ENCODE measurements around the gene PTTG1IP.

PTTG1IP gene

GRCh38 chr21:44907966-44908895 is 34.7 kb upstream of the PTTG1IP start:
- peak overlapping the region; percentile 20 for H3K4me3 ChIP-seq (ENCODE audit: low read depth, low read length)
- DNase-seq (ENCODE audit: low read depth) = peak; percentile 53
- no peak for TF ChIP-seq CTCF (conservative IDR thresholded peaks at IDR 0.05; ENCODE audit: low read depth, low read length)

GRCh38 chr21:44907225-44907965 is 33.9 kb upstream of the PTTG1IP start:
- no peak for DNase-seq (ENCODE audit: low read depth)
- H3K4me3 ChIP-seq (ENCODE audit: low read depth, low read length) = no peak overlapping the region
- peak; percentile 33 for TF ChIP-seq CTCF (conservative IDR thresholded peaks at IDR 0.05; ENCODE audit: low read depth, low read length)

- no peak overlapping the region for H3K4me3 ChIP-seq (ENCODE audit: low read depth, low read length)
- TF ChIP-seq CTCF (conservative IDR thresholded peaks at IDR 0.05; ENCODE audit: low read depth, low read length) = no peak
- no peak for DNase-seq (ENCODE audit: low read depth)
Observed at GRCh38 chr21:44905728-44906090, 32.2 kb upstream of the PTTG1IP start.

GRCh38 chr21:44905016-44905727 is 31.7 kb upstream of the PTTG1IP start:
- no peak for TF ChIP-seq CTCF (conservative IDR thresholded peaks at IDR 0.05; ENCODE audit: low read depth, low read length)
- DNase-seq (ENCODE audit: low read depth) = no peak
- H3K4me3 ChIP-seq (ENCODE audit: low read depth, low read length) = no peak overlapping the region

GRCh38 chr21:44904141-44904923 is 30.8 kb upstream of the PTTG1IP start:
- no peak for TF ChIP-seq CTCF (conservative IDR thresholded peaks at IDR 0.05; ENCODE audit: low read depth, low read length)
- DNase-seq (ENCODE audit: low read depth) = no peak
- no peak overlapping the region for H3K4me3 ChIP-seq (ENCODE audit: low read depth, low read length)

- TF ChIP-seq CTCF (conservative IDR thresholded peaks at IDR 0.05; ENCODE audit: low read depth, low read length) = no peak
- no peak for DNase-seq (ENCODE audit: low read depth)
- H3K4me3 ChIP-seq (ENCODE audit: low read depth, low read length) = no peak overlapping the region
Observed at GRCh38 chr21:44903689-44904088, 30.2 kb upstream of the PTTG1IP start.

All from choroid plexus epithelial cell (primary cell).